Lower leg skin (tissue), 4 donors: ENCODE measurements around the gene PTK6. TPM values are rescaled to one million over a fixed set of nuclear protein-coding genes. Genes with fewer than 3 reads are reported as not detected.
"Not testable (repeated sequence)": the region's sequence is repeated elsewhere in the genome, so short reads cannot be mapped to it uniquely, and the experiment has no call there.

Experiments used
- DNase-seq, 2 donors: peaks; one replicate each; pipeline ENCODE4 v3.0.0-alpha.2; 2019; ENCODE audit warnings: low spot score in 2 of 2
- H3K4me3 ChIP-seq: fragments of 200-600 bp; sonication (generic); 2 replicates; pipeline ENCODE4 v1.5.1; 2017; ENCODE audit warnings: mild to moderate bottlenecking, low read depth; ENCODE audit not compliant: poor library complexity, severe bottlenecking
- POLR2A ChIP-seq, 2 donors: fragments of 450-650 bp; IDR thresholded peaks; one replicate each; pipeline ENCODE4 v1.6.1; 2016 to 2017; ENCODE audit warnings: antibody characterized with exemption in 2 of 2, mild to moderate bottlenecking in 1 of 2, moderate library complexity in 1 of 2
- WGBS, 2 donors: methylation state at CpG; one replicate each; pipeline ENCODE4 v1.1.5; 2018; 5-methylcytosine and 5-hydroxymethylcytosine counted together
- intact Hi-C: fragments of 100-400 bp; cut with DNase I; formaldehyde crosslinking; loops from one replicate; pipeline ENCODE4 v1.15.0; 2023; ENCODE audit warnings: low total_unique reads
- total RNA-seq, 4 donors: library from RNA; depleted of rRNA; stranded (reverse); fragments of >200 nt; gene quantifications; one replicate each; pipeline ENCODE4 v1.1.0, GENCODE V29; 2016
- TF ChIP-seq, protein P1 (sequence below), 3 donors: fragments of 450-650 bp; IDR thresholded peaks; one replicate each; pipeline ENCODE4 v1.5.1; 2016; ENCODE audit warnings: antibody characterized with exemption in 3 of 3, mild to moderate bottlenecking in 3 of 3, moderate library complexity in 2 of 3

PTK6 gene
- total RNA-seq, 4 donors from 2014 or later: 72.4 to 101 (median 79.9) TPM

DNA sequence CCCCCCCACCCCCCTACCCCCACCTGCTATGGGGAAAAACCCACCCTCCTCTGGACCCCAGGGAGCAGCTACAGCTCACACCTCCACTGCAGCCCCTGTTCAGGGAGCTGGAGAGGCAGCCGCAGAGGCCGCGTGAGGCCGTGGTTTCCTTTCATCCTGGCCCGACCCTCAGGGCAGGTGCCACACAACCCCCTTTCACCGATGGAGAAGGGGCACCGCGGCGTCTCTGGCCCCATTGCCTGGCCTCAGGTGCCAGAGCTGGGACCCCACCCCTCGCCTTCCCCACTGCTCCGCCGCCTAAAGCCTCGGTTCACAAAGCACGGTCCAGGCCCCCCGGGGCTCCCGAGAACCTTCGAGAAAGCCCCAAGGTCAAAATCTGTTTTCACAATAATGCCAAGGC is 52.9 kb downstream of the PTK6 start:
- no peak for DNase-seq
- TF ChIP-seq POLR2A (IDR thresholded peaks at IDR 0.05): no peak
- TF ChIP-seq, protein P1, sequence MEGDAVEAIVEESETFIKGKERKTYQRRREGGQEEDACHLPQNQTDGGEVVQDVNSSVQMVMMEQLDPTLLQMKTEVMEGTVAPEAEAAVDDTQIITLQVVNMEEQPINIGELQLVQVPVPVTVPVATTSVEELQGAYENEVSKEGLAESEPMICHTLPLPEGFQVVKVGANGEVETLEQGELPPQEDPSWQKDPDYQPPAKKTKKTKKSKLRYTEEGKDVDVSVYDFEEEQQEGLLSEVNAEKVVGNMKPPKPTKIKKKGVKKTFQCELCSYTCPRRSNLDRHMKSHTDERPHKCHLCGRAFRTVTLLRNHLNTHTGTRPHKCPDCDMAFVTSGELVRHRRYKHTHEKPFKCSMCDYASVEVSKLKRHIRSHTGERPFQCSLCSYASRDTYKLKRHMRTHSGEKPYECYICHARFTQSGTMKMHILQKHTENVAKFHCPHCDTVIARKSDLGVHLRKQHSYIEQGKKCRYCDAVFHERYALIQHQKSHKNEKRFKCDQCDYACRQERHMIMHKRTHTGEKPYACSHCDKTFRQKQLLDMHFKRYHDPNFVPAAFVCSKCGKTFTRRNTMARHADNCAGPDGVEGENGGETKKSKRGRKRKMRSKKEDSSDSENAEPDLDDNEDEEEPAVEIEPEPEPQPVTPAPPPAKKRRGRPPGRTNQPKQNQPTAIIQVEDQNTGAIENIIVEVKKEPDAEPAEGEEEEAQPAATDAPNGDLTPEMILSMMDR (IDR thresholded peaks at IDR 0.05): no peak
- no peak overlapping the region for H3K4me3 ChIP-seq
- 43 to 62% methylated on average over 12 to 17 of the region's 17 CpGs for WGBS, 2 donors
- intact Hi-C loops: no loop called here

DNA sequence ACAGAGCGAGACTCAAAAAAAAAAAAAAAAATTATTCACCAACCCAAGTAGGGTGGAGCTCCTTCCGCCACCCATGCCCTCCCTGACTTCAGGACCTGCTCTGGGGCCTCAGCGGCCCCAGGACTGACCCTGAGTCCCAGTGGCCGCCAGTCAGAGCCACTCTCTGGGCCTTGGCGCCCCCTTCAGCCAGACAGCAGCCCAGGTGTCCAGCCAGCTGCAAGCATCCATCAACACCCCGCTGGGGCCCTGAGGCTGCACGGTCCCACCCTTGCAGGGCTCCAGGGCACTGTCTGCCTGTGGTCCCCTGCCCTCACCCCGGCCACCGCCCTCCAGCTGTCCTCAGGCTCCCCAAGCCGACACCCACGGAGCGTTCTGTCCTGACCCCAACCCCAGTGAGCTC is 53.3 kb downstream of the PTK6 start:
- DNase-seq: no peak

DNA sequence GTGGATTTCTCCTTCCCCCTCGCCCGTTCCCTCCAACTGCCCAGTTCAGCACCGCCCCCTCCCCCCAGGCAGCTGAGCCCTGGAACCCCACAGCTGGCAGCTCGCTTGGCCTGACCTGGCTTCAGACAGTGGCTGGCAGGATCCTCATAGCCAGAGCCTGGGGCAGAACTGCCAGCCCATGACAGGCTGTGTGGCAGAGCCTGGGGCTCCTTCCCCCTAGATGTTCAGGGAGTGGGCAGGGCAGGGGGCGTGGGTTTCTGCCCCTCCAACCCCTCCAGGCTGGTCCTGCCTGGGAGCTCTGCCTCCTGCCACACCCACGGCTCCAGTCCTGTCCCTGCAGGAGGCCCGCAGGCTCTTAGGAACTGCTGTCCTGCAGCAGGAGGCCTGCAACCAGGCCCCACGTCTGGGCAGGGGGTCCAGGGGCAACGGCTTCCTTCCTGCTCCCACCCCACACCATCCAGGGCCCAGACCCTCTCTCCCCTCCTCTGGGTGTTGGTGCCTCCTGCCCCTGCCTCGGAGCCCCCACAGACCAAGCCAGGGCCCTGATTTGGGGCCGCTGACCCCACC is 55.1 kb downstream of the PTK6 start:
- intact Hi-C loops: no loop called here
- no peak for DNase-seq
- TF ChIP-seq, protein P1 (IDR thresholded peaks at IDR 0.05): no peak
- no peak for TF ChIP-seq POLR2A (IDR thresholded peaks at IDR 0.05)
- WGBS, 2 donors: 32 to 39% methylated on average over 11 of the region's 11 CpGs
- no peak overlapping the region for H3K4me3 ChIP-seq

More for the DNA sequence above, 53.3 kb downstream of the PTK6 start:
- 51 to 60% methylated on average over 10 to 12 of the region's 12 CpGs for WGBS, 2 donors
- TF ChIP-seq, protein P1 (IDR thresholded peaks at IDR 0.05): no peak
- TF ChIP-seq POLR2A (IDR thresholded peaks at IDR 0.05): no peak
- H3K4me3 ChIP-seq: no peak overlapping the region
- intact Hi-C loops: no loop called here

DNA sequence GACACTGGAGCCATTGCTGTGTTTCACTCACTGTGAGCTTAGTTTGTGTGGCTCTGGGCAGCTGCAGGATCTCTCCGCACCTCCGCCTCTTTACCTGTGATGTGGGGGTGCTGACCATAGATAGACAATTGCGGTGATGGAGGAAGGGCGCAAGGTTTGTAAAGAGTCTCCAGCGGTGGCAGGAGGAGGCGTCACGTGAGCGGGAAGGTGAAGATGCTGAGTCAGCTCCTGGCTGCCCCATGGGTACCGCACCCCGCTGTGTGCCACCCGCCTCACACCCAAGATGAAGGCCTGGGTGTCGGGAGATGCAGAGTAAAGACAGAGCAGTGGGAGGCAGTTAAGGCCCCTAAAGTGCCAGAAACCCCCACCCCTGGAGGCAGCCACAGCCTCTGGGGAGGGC is 55.7 kb downstream of the PTK6 start:
- no peak for TF ChIP-seq POLR2A (IDR thresholded peaks at IDR 0.05)
- TF ChIP-seq, protein P1 (IDR thresholded peaks at IDR 0.05): no peak
- intact Hi-C loops: no loop called here
- H3K4me3 ChIP-seq: no peak overlapping the region
- DNase-seq: no peak
- 38 to 48% methylated on average over 12 of the region's 12 CpGs for WGBS, 2 donors

DNA sequence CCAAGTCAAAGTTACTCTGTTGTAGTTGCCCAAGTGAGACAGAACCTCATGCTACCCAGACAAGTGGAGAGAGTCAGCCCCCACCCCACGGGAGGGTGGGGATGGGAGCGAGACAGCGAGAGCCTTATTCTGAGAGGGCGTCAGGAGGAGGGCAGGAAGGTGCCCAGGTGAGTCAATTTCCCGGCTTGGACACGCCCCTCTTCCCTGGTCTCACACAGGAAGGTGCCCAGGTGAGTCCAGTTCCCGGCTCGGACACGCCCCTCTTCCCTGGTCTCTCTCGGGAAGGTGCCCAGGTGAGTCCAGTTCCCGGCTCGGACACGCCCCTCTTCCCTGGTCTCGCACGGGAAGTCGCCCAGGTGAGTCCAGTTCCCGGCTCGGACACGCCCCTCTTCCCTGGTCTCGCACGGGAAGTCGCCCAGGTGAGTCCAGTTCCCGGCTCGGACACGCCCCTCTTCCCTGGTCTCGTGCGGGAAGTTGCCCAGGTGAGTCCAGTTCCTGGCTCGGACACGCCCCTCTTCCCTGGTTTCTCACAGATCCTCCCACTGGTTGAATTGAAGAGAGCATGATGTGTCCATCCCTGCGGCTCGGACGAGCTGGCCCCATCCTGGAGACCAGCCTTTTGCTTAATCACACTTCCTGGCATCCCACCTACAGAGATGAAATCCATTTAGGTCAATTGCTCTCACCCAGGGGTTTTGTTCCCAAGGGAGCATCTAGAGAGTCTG is 57.3 kb downstream of the PTK6 start:
- H3K4me3 ChIP-seq, intact Hi-C loops, DNase-seq: not testable (repeated sequence)
- WGBS, 2 donors: 52 to 60% methylated on average over 32 of the region's 32 CpGs

DNA sequence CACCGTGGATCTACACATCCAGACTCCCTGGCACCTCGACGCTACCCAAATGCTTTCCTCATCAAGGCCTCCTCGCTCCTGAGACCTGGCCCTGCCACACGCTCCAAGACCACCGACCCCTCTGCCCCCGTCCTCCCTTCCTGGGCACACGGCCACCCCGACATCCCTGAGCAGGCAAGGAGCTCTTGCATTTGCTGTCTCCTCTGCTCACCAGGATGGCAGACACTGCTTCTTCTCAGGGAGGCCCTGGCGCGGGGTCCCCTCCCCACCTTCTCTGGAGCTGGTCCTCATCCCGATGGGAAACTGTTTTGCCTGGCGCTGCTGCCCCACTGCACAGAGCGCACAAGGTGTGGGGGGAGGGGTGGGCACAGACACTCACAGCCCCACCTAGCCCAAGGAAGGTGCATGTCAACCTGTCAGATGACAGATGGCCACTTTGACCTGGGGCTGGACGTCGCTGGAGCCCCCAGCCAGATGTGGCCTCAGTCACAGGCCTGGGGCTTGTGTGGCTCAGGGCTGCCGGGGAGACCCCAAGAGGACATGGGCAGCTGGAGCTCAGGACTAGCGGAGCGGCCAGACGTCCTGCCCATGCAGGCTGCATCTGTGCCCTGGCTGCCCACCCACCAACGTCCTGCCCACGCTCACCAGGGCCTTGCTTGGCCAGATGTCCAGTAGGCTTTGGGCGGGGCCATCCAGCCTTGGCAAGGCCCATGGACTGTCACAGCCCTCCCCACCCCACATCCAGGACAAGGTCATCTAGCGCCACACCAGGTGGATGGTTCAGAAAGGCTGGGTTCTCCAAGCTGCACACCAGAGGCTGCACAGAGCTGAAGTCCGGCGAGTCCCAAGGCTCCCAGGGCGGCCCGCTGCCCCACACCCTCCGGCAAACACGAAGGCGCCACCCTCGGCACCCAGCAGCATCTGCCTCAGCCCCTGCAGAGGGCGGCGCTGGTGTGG is 58.6 kb downstream of the PTK6 start:
- H3K4me3 ChIP-seq: no peak overlapping the region
- no peak for DNase-seq
- intact Hi-C loops: no loop called here
- TF ChIP-seq, protein P1 (IDR thresholded peaks at IDR 0.05): no peak
- TF ChIP-seq POLR2A (IDR thresholded peaks at IDR 0.05): no peak
- 78% methylated on average over 26 to 30 of the region's 34 CpGs for WGBS, 2 donors
